Activated T-cell treated with anti-CD3 and anti-CD28 coated beads for 48 hours (primary cell): ENCODE data around the gene ZNF670.
A peak's percentile ranks its signal among the peaks of the same experiment; 100 is the strongest.
"Not testable (repeated sequence)": the region's sequence is repeated elsewhere in the genome, so short reads cannot be mapped to it uniquely, and the experiment has no call there.

Experiments used
- DNase-seq: peaks from one replicate; pipeline ENCODE4 v3.0.0-alpha.2; 2020; ENCODE audit warnings: low read depth

ZNF670 gene

GRCh38 chr1:247078258-247079140 is at the start of gene ZNF670:
ZNF670 (minus strand) TSS chr1:247078811; CDS start chr1:247078596, 215 bp downstream.
- peak; percentile 89 for DNase-seq

DNA sequence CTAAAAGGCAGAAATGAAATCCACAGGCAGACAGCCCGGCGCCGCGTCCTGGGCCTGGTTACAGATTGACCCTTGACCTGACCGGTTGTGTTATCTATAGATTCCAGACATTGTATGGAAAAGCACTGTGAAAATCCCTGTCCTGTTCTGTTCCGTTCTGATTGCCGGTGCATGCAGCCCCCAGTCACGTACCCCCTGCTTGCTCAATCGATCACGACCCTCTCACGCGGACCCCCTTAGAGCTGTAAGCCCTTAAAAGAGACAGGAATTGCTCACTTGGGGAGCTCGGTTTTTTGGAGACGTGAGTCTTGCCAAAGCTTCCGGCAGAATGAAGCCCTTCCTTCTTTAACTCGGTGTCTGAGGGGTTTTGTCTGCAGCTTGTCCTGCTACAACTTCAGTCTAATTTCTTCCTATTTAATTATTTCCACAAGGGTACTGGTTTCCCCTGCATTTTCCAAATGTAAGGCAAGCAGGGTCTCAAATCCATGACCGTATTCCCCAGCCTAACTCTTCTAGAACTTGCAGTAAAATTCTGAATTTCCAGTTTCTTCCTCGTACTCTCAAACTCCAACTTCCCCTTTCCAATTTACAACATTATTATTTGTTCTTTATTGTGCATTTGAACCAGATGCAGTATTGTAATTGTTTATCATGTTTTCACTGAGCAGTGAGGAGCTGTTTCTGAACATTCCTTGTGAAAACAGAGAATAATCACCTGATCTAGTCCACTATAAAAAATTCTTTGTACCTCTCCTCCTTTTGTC is 49.1 kb upstream of the ZNF670 start:
- DNase-seq, result not testable (repeated sequence)

DNA sequence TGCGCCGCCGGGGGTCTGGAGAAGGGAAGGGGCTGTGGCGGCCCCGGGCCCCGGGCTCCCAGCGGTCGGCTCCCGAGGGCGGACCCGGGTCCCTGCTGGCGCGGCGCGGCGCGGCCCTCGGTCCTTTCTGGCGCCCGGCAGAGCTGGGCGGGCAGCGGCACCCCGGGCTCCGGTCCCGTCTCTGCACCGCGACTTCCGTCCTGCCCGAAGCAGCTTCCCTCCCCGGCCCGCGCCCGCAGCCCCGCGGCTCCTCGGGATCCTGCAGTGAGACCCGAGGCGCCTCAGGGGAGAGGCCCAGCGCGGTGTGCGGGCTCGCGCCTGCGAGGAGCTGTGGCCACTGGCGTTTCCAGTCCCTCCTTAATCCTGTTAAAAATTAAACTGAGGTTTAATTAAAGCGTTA is 48.0 kb upstream of the ZNF670 start:
- DNase-seq, result not testable (repeated sequence)

GRCh38 chr1:247126166-247126565 is 47.6 kb upstream of the ZNF670 start:
- DNase-seq, result not testable (repeated sequence)

DNA sequence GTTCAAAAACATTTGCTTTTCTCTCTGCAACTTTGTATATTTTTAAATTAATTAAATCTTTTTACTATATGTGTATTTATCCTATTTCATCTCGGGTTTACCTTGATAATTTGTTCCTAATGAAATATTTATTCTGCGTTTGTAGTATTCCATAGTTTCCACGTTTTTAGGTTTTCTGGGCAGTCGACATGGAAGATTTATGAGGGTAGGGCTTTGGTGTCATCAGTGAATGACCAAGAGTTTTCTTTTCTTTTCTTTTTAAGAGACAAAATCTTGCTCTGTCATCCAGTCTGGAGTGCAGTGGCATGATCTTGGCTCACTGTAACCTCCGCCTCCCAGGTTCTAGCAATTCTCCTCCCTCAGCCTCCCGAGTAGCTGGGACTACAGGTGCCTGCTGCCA is 42.8 kb upstream of the ZNF670 start:
- no peak for DNase-seq

GRCh38 chr1:247120408-247120668 is 41.7 kb upstream of the ZNF670 start:
- not testable (repeated sequence) for DNase-seq

GRCh38 chr1:247119600-247120407 is 41.2 kb upstream of the ZNF670 start:
- DNase-seq, result no peak

DNA sequence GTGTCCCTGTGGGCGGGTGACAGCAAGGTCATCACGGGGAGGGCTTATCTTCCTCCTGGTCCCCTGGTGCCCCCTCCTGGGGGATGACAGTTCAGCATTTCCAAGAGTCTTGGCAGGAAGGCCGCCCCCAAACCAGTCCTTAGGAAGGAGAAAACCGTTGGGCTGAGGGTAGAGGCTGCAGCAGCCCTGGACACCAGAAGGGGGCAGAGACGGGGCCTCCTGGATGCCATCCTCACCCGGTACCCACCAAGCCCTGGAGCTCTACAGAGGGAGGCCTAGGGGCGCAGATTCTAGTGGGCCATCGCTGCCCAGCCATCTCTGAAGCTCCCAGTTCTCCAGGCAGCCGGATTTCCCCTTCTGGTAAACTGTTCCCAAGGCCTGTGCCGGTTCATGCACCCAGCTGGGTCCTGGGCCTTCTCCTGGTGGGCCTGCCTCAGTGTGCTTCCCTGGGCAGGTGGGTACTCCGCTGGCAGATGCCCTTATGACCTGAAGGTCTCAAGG is 40.4 kb upstream of the ZNF670 start:
- DNase-seq, result no peak

DNA sequence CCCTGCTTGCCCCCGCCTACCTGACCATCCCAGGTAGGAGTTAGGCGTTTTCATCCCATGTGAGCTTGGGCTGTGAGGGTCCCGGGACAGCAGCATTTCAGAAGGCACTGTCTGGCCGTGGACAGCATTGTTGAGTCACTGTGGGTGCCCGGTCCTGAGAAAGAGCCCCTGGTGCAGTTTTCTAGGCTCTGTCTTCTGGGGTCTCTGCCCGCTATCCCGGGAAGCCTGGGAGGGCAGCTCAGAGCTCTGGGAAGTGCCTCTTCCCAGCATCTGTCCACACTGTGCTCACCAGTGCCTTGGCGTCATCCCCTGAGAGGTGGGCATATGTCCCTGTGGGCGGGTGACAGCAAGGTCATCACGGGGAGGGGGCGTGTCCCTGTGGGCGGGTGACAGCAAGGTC is 36.9 kb upstream of the ZNF670 start:
- no peak for DNase-seq

DNA sequence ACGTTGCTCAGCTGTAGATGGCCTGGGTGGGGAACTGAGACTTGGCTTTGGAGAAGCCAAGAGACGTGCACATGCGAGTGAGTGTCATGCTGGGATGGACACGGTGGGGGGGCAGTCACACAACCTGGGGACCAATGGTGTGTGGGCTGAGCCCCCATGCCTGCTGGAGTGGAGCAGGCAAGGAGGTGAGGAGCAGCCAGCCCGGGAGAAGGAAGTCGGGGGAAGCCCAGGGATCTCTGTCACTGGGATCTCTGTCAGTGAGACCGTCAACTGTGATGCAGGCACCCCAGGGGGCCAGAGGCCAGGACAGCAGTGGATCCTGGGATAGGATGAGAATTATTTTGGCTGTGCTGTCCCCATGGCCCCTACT is 36.5 kb upstream of the ZNF670 start:
- DNase-seq, result no peak

GRCh38 chr1:247114351-247115140 is 35.9 kb upstream of the ZNF670 start:
- no peak for DNase-seq

GRCh38 chr1:247113733-247114271 is 35.2 kb upstream of the ZNF670 start:
- no peak for DNase-seq

GRCh38 chr1:247113094-247113497 is 34.5 kb upstream of the ZNF670 start:
- no peak for DNase-seq

DNA sequence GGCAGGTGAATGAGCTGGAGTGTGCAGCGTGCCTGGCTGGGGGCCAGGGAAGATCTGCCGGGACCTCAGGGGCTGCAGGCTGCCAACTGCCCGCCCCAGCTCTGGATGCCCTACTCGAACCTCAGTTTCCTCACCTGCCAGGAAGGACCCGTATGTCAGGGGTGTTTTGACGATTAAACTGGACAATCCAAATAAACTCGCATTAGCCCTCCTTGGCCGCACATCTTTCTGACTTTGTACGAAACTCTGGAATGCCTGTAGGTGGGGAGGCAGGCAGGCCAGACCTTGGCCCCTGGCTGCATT is 33.8 kb upstream of the ZNF670 start:
- no peak for DNase-seq

DNA sequence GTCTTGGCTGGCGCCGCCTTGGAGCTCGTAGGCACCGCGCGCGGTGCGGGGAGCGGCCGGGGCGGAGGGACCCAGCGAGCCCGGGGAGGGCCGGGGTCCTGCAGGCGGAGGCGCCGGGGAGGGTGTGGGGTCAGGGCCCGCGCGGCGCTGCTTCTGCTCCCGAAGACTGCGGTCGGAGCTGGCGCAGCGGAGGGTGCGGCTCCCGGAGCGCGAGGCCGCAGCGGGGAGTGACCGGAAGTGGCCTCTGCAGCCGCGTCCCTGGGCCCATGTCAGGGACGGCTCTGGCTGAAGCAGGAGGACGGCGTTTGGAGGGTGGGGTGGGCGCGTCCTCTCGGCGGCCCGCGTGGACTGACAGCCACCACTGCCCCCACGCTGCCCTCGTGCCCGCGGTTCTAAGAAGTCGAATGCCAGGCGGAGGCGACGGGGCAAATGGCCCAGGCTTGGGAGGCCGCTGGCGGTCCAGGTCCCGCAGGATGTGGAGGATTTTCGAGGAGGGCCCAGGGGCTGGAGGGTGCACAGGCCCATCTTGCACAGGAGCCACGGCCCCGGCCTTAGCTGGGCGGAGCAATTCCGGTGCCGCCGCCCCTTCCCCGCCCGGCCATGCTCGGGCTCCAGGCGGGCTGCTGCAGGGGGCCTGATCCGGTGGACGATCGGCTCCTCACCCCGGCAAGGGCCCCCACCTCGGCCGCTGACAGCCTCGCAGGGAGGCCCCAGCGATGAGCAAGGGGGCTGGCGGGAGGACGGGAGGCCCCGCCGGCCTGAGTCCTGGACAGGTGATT is 33.3 kb upstream of the ZNF670 start:
- no peak for DNase-seq

GRCh38 chr1:247111259-247111699 is 32.7 kb upstream of the ZNF670 start:
- no peak for DNase-seq

- DNase-seq, result no peak
Observed at GRCh38 chr1:247110627-247111258, 32.1 kb upstream of the ZNF670 start.

- no peak for DNase-seq
Observed at GRCh38 chr1:247107694-247108093, 29.1 kb upstream of the ZNF670 start.

DNA sequence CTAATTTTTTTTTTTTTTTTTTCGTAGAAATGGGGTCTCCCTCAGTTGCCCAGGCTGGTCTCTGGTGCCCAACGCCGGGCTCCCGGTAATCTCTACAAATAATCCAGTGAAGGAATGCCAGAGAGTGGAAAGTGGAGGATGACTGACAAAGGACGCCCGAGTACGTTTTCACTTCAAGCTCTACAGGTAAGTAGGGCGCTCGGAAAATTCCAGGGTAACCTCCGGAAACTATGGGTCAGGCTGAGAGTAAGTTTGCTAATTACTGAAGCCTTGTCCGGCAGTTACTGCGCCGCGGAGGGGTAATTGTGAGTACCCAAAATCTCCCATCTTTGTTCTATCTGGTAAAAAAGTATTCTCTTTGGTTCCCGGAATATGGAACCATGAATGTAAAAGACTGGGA is 27.4 kb upstream of the ZNF670 start:
- no peak for DNase-seq

GRCh38 chr1:247104965-247105364 is 26.4 kb upstream of the ZNF670 start:
- DNase-seq, result no peak
